A673 (cell line): ENCODE results near the gene PSMA5.

Experiments used
- CTCF ChIP-seq: fragments of 300-800, 200-600 bp; sonication (generic); conservative IDR thresholded peaks from 2 replicates; pipeline ENCODE4 v1.5.1; 2017; ENCODE audit warnings: low read depth, mild to moderate bottlenecking, antibody characterized with exemption, low read length, moderate library complexity, mixed read lengths
- EZH2 ChIP-seq: fragments of 200-600 bp; sonication (generic); IDR thresholded peaks from 2 replicates; pipeline ENCODE4 v1.6.1; 2017; ENCODE audit warnings: borderline replicate concordance, low read depth, mild to moderate bottlenecking, mixed read lengths, antibody characterized with exemption, low read length; ENCODE audit not compliant: poor library complexity, severe bottlenecking

GRCh38 chr1:109392037-109392787, 34.0 kb downstream of the PSMA5 start:
- no peak for TF ChIP-seq CTCF
- no peak for TF ChIP-seq EZH2
